Activated B cell treated with CpG ODN at 0.5 μM for 24 hours (primary cell): ENCODE data around the gene CLDN12. TPM values are rescaled to one million over a fixed set of nuclear protein-coding genes. Genes with fewer than 3 reads are reported as not detected.

Source experiments
- ATAC-seq: fragments of 200-7000 bp; cut with Tn5 transposase; one replicate; pipeline ENCODE4 v1.10.0; 2021; ENCODE audit warnings: low read depth, mild to moderate bottlenecking, moderate library complexity
- CTCF ChIA-PET: fragments of 350-600 bp; sonication (Branson Sonifier 250); formaldehyde crosslinking; loops from one replicate; lab custom pipeline; 2021; ENCODE audit warnings: antibody characterized with exemption; lab: Charles Lee
- POLR2A ChIA-PET: fragments of 350-600 bp; sonication (Branson Sonifier 250); formaldehyde crosslinking; loops from one replicate; lab custom pipeline; 2021; ENCODE audit warnings: antibody characterized with exemption; lab: Charles Lee
- DNase-seq: peaks from one replicate; pipeline ENCODE4 v3.0.0; 2022
- H3K27ac Mint-ChIP-seq: one replicate; pipeline ENCODE4 v1.8.0; 2020; ENCODE audit warnings: mixed read lengths
- H3K27me3 Mint-ChIP-seq: one replicate; pipeline ENCODE4 v1.8.0; 2021; ENCODE audit warnings: mixed read lengths
- H3K36me3 Mint-ChIP-seq: one replicate; pipeline ENCODE4 v1.8.0; 2021; ENCODE audit warnings: low read depth, mixed read lengths
- H3K4me1 Mint-ChIP-seq: one replicate; pipeline ENCODE4 v1.8.0; 2021; ENCODE audit warnings: mixed read lengths
- H3K4me3 Mint-ChIP-seq: one replicate; pipeline ENCODE4 v1.8.0; 2020; ENCODE audit warnings: mild to moderate bottlenecking, mixed read lengths
- H3K9me3 Mint-ChIP-seq: one replicate; pipeline ENCODE4 v1.8.0; 2020; ENCODE audit warnings: mixed read lengths
- intact Hi-C: fragments of 100-400 bp; cut with micrococcal nuclease; formaldehyde crosslinking; loops from one replicate; pipeline ENCODE4 v1.15.1; 2024
- total RNA-seq: library from RNA; stranded (reverse); gene quantifications from 2 replicates; pipeline ENCODE4 v1.2.3, GENCODE V29; 2022
- TF ChIP-seq, protein P1 (sequence below): fragments of 200-600 bp; IDR thresholded peaks from one replicate; pipeline ENCODE4 v1.8.0; 2022; ENCODE audit warnings: antibody characterized with exemption, mild to moderate bottlenecking

CLDN12 gene
- total RNA-seq, 1 donor from 2014 or later, result 9.0 TPM

DNA sequence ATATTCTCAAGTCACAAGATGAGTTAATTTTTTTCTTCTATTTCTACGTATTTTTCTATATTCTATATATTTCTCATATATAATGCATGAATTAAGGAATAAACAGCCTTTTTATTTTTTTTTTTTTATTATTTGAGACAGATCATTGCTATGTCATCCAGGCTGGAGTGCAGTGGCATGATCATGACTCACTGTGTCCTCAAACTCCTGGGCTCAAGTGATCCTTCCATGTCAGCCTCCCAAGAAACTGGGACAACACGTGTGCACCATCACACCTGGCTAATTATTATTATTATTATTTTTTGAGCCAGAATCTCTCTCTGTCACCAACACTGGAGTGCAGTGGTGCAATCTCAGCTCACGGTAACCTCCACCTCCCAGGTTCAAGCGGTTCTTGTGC lies 1.5 kb downstream of the CLDN12 start:
- CTCF ChIA-PET, result no interaction called here
- DNase-seq (no peak), ATAC-seq (no peak)
- TF ChIP-seq, protein P1, sequence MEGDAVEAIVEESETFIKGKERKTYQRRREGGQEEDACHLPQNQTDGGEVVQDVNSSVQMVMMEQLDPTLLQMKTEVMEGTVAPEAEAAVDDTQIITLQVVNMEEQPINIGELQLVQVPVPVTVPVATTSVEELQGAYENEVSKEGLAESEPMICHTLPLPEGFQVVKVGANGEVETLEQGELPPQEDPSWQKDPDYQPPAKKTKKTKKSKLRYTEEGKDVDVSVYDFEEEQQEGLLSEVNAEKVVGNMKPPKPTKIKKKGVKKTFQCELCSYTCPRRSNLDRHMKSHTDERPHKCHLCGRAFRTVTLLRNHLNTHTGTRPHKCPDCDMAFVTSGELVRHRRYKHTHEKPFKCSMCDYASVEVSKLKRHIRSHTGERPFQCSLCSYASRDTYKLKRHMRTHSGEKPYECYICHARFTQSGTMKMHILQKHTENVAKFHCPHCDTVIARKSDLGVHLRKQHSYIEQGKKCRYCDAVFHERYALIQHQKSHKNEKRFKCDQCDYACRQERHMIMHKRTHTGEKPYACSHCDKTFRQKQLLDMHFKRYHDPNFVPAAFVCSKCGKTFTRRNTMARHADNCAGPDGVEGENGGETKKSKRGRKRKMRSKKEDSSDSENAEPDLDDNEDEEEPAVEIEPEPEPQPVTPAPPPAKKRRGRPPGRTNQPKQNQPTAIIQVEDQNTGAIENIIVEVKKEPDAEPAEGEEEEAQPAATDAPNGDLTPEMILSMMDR, result no peak
- Mint-ChIP-seq H3K27me3 (no peaks in the 10 kb centered on the region), H3K4me1 (peaks cover 15% of the 10 kb centered on the region), H3K4me3 (peak overlapping the region; percentile 97), H3K9me3 (peaks cover 5% of the 10 kb centered on the region), H3K36me3 (peaks cover 6% of the 10 kb centered on the region), H3K27ac (no peak overlapping the region)
- intact Hi-C loops, result loop anchor here (1.0 to 10.0 kb wide), 2 partner anchors 23 to 1540 kb away; partner anchors contain the start of gene AKAP9
- POLR2A ChIA-PET, result no interaction called here

DNA sequence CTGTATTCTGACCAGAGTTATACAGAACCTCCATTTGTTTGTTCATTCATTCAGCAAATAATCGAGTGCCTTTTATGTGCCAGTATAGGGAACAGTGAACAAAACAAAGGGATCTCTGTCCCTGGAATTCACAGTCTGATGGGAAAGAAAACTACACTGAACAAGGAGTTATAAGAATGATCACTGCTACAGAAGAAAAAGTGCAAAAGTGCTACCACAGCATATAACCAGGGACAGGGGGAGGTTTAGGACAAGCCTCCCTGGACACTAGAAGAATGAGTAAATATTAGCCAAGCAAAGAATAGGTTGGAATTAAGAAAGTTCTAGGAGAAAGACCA lies 4.2 kb downstream of the CLDN12 start:
- ATAC-seq, result no peak
- no peak overlapping the region for H3K4me3 Mint-ChIP-seq
- TF ChIP-seq, protein P1, result no peak
- DNase-seq, result no peak
- peaks cover 6% of the 10 kb centered on the region for H3K36me3 Mint-ChIP-seq
- H3K4me1 Mint-ChIP-seq, result peaks cover 15% of the 10 kb centered on the region
- no peaks in the 10 kb centered on the region for H3K27me3 Mint-ChIP-seq
- CTCF ChIA-PET, result no interaction called here
- no peaks in the 10 kb centered on the region for H3K9me3 Mint-ChIP-seq
- POLR2A ChIA-PET, result no interaction called here
- intact Hi-C loops, result loop anchor here (10.0 kb wide), 1 partner anchor 1537 kb away; the partner anchor contains the start of gene AKAP9
- H3K27ac Mint-ChIP-seq, result no peak overlapping the region

DNA sequence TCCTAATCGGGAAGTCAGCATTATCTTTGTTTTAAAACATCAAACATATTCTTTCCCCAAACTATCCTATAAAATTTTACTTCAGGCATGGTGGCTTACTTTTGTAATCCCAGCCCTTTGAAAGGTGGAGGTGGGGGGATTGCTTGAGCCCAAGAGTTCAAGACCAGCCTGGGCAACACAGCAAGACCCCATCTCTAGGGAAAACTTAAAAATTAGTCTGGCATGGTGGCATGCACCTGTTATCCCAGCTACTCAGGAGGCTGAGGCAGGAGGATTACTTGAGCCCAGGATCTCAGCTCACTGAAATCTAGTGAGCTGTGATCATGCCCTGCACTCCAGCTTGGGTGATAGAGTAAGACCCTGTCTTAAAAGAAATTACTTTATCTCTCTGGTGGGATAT lies 4.9 kb downstream of the CLDN12 start:
- Mint-ChIP-seq H3K36me3 (peaks cover 6% of the 10 kb centered on the region), H3K27me3 (no peaks in the 10 kb centered on the region), H3K4me3 (no peak overlapping the region), H3K9me3 (no peaks in the 10 kb centered on the region), H3K27ac (no peak overlapping the region), H3K4me1 (peaks cover 9% of the 10 kb centered on the region)
- ChIA-PET POLR2A (no interaction called here), CTCF (no interaction called here)
- intact Hi-C loops, result loop anchor here (10.0 kb wide), 1 partner anchor 1537 kb away; the partner anchor contains the start of gene AKAP9
- ATAC-seq, result no peak
- TF ChIP-seq, protein P1, result no peak
- no peak for DNase-seq

DNA sequence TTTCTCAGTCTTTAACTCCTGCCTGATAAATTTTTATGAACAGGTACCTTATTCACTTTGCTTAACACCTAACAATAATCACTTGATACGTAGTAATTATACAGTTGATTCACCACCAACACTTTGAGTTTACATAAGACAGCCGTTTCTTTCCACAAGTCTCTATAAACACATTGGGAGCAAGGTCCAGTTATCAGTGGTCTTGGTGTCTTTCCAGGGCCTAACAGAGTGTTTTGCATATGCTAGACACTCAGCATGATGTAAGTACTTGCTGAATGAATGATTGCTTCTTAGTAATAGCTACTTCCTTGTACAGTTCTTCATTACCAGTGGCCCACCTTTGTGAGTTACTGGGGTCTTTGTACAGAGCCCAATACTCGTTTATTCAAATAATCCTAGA lies 6.4 kb downstream of the CLDN12 start:
- Mint-ChIP-seq H3K36me3 (no peaks in the 10 kb centered on the region), H3K27ac (no peak overlapping the region), H3K4me1 (no peaks in the 10 kb centered on the region), H3K4me3 (no peak overlapping the region), H3K9me3 (no peaks in the 10 kb centered on the region), H3K27me3 (no peaks in the 10 kb centered on the region)
- POLR2A ChIA-PET, result no interaction called here
- CTCF ChIA-PET, result no interaction called here
- ATAC-seq (no peak), DNase-seq (no peak)
- intact Hi-C loops, result loop anchor here (5.0 to 10.0 kb wide), 2 partner anchors 257 to 1535 kb away; partner anchors contain the start of genes AKAP9 and STEAP1
- TF ChIP-seq, protein P1, result no peak

DNA sequence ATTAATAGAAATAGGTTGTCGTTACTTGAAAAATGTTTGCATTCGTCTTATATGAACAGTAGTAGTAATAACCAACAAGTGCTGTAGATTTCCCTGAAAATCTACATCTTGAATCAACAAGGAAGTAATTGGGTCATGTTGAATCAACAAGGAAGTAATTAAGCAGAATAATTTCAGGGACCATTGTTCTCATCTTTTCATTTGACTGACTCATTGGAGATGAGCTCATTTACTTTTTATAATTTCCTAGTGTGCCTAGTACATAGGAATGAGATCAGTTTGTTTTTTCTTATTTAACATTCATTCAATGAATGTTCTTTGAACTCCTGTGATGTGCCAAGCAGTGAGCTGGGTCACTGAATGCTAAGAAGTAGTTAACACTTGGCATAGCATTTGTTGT lies 8.2 kb downstream of the CLDN12 start:
- H3K9me3 Mint-ChIP-seq, result no peaks in the 10 kb centered on the region
- CTCF ChIA-PET, result interaction anchor here (1.2 kb wide), 1 partner anchor 66 kb away, joined by 3 read pairs; no protein-coding TSS in a partner anchor
- POLR2A ChIA-PET, result no interaction called here
- TF ChIP-seq, protein P1, result no peak
- H3K4me1 Mint-ChIP-seq, result no peaks in the 10 kb centered on the region
- H3K27ac Mint-ChIP-seq, result no peak overlapping the region
- no peak for DNase-seq
- ATAC-seq, result no peak
- intact Hi-C loops, result loop anchor here (5.0 kb wide), 1 partner anchor 259 kb away; the partner anchor contains the start of gene STEAP1
- no peaks in the 10 kb centered on the region for H3K36me3 Mint-ChIP-seq
- H3K4me3 Mint-ChIP-seq, result no peak overlapping the region
- H3K27me3 Mint-ChIP-seq, result no peaks in the 10 kb centered on the region
